HG03064 (cell line): Measurements from ENCODE around the gene CD300LF.

Experiments used
- ATAC-seq: cut with Tn5 transposase; IDR thresholded peaks from one replicate; pipeline ENCODE4 v1.9.1; 2021; ENCODE audit warnings: low read depth; ENCODE audit not compliant: unreplicated experiment

Gene CD300LF

GRCh38 chr17:74647871-74648672, 64.7 kb downstream of the CD300LF start:
- ATAC-seq, result no peak

DNA sequence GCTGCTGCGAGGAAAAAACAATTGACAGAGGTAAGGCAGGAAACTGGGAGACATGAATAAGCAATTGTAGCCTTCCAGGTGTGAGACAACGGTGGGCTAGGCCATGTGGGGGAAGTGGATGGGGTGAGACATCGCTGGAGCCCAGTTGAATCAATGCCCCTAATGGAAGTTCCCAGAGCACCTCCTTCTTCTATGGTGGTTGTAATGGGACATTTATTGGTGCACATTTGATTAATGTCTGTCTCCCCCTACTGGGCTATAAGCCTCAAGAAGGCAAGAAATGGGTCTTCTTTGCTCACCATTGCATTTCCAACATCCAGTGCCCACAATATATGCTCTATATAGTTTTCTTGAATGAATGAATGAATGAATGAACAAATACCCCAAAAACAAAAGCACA, 66.5 kb downstream of the CD300LF start:
- ATAC-seq, result no peak

GRCh38 chr17:74645010-74645409, 67.7 kb downstream of the CD300LF start:
- no peak for ATAC-seq

- ATAC-seq, result no peak
These were observed 68.3 kb downstream of the CD300LF start for GRCh38 chr17:74644419-74644818.
